ENCODE results near the gene FDXACB1. TPM values are rescaled to one million over a fixed set of nuclear protein-coding genes. Genes with fewer than 3 reads are reported as not detected.
A peak's percentile ranks its signal among the peaks of the same experiment; 100 is the strongest.

The FDXACB1 gene
- total RNA-seq, 1 donor = 1.4 TPM

GRCh38 chr11:111840143-111840542 lies 38.8 kb downstream of the FDXACB1 start:
- Histone ChIP-seq H3K4me3 (ENCODE audit: insufficient read depth, low read length) (no peak overlapping the region), H3K36me3 (ENCODE audit: insufficient read depth, low read length) (peaks cover 8% of the 10 kb centered on the region), H3K27ac (ENCODE audit: low read depth, low read length) (no peak overlapping the region), H3K79me2 (ENCODE audit: insufficient read depth, low read length) (no peaks in the 10 kb centered on the region), H2AFZ (ENCODE audit: low read length) (no peak overlapping the region), H3K4me1 (ENCODE audit: insufficient read depth, low read length) (peaks cover 22% of the 10 kb centered on the region), H3K9me3 (ENCODE audit: low read depth, low read length) (no peaks in the 10 kb centered on the region), H3K27me3 (ENCODE audit: insufficient read depth, low read length) (no peaks in the 10 kb centered on the region), H3K4me2 (ENCODE audit: insufficient read depth, low read length) (no peak overlapping the region), H4K20me1 (ENCODE audit: insufficient read depth, low read length) (no peaks in the 10 kb centered on the region)
- TF ChIP-seq CTCF (IDR thresholded peaks at IDR 0.05; ENCODE audit: extremely low read depth, low read depth, low read length) = no peak
- DNase-seq (ENCODE audit: insufficient read length, low spot score, missing footprints) = no peak

- peaks cover 8% of the 10 kb centered on the region for H3K36me3 ChIP-seq (ENCODE audit: insufficient read depth, low read length)
- no peak for TF ChIP-seq CTCF (IDR thresholded peaks at IDR 0.05; ENCODE audit: extremely low read depth, low read depth, low read length)
- no peak overlapping the region for H3K4me3 ChIP-seq (ENCODE audit: insufficient read depth, low read length)
- no peaks in the 10 kb centered on the region for H3K79me2 ChIP-seq (ENCODE audit: insufficient read depth, low read length)
- peaks cover 22% of the 10 kb centered on the region for H3K4me1 ChIP-seq (ENCODE audit: insufficient read depth, low read length)
- H3K27ac ChIP-seq (ENCODE audit: low read depth, low read length) = no peak overlapping the region
- no peaks in the 10 kb centered on the region for H3K9me3 ChIP-seq (ENCODE audit: low read depth, low read length)
- no peak for DNase-seq (ENCODE audit: insufficient read length, low spot score, missing footprints)
- H3K27me3 ChIP-seq (ENCODE audit: insufficient read depth, low read length) = no peaks in the 10 kb centered on the region
- H2AFZ ChIP-seq (ENCODE audit: low read length) = no peak overlapping the region
- H3K4me2 ChIP-seq (ENCODE audit: insufficient read depth, low read length) = no peak overlapping the region
- H4K20me1 ChIP-seq (ENCODE audit: insufficient read depth, low read length) = no peaks in the 10 kb centered on the region
Measured at GRCh38 chr11:111838054-111838453, 40.9 kb downstream of the FDXACB1 start.

GRCh38 chr11:111837366-111837891 lies 41.5 kb downstream of the FDXACB1 start:
- Histone ChIP-seq H3K79me2 (ENCODE audit: insufficient read depth, low read length) (no peaks in the 10 kb centered on the region), H3K4me1 (ENCODE audit: insufficient read depth, low read length) (peaks cover 22% of the 10 kb centered on the region), H3K9me3 (ENCODE audit: low read depth, low read length) (no peaks in the 10 kb centered on the region), H3K4me2 (ENCODE audit: insufficient read depth, low read length) (no peak overlapping the region), H2AFZ (ENCODE audit: low read length) (no peak overlapping the region), H3K27ac (ENCODE audit: low read depth, low read length) (peak overlapping the region; percentile 19), H3K27me3 (ENCODE audit: insufficient read depth, low read length) (no peaks in the 10 kb centered on the region), H3K36me3 (ENCODE audit: insufficient read depth, low read length) (peaks cover 8% of the 10 kb centered on the region), H4K20me1 (ENCODE audit: insufficient read depth, low read length) (no peaks in the 10 kb centered on the region), H3K4me3 (ENCODE audit: insufficient read depth, low read length) (no peak overlapping the region)
- no peak for TF ChIP-seq CTCF (IDR thresholded peaks at IDR 0.05; ENCODE audit: extremely low read depth, low read depth, low read length)
- DNase-seq (ENCODE audit: insufficient read length, low spot score, missing footprints) = no peak

- Histone ChIP-seq H3K79me2 (ENCODE audit: insufficient read depth, low read length) (no peaks in the 10 kb centered on the region), H3K36me3 (ENCODE audit: insufficient read depth, low read length) (peaks cover 8% of the 10 kb centered on the region), H3K4me2 (ENCODE audit: insufficient read depth, low read length) (no peak overlapping the region), H3K4me3 (ENCODE audit: insufficient read depth, low read length) (no peak overlapping the region), H3K27ac (ENCODE audit: low read depth, low read length) (peak overlapping the region; percentile 19), H3K9me3 (ENCODE audit: low read depth, low read length) (no peaks in the 10 kb centered on the region), H2AFZ (ENCODE audit: low read length) (peak overlapping the region; percentile 17), H4K20me1 (ENCODE audit: insufficient read depth, low read length) (no peaks in the 10 kb centered on the region), H3K4me1 (ENCODE audit: insufficient read depth, low read length) (peaks cover 20% of the 10 kb centered on the region), H3K27me3 (ENCODE audit: insufficient read depth, low read length) (no peaks in the 10 kb centered on the region)
- no peak for DNase-seq (ENCODE audit: insufficient read length, low spot score, missing footprints)
- no peak for TF ChIP-seq CTCF (IDR thresholded peaks at IDR 0.05; ENCODE audit: extremely low read depth, low read depth, low read length)
Measured at GRCh38 chr11:111836721-111837120, 42.2 kb downstream of the FDXACB1 start.
